Activated CD4-positive, alpha-beta T cell treated with anti-CD3 and anti-CD28 coated beads for 4 hours (primary cell): ENCODE data around the gene SPAST.
"Not testable (repeated sequence)": the region's sequence is repeated elsewhere in the genome, so short reads cannot be mapped to it uniquely, and the experiment has no call there.

ENCODE experiments used
- DNase-seq, 2 donors: peaks; one replicate each; pipeline ENCODE4 v3.0.0-alpha.2; 2020

Gene SPAST

GRCh38 chr2:32128636-32129035 is 65.3 kb downstream of the SPAST start:
- DNase-seq: no peak

- DNase-seq: no peak
Observed at GRCh38 chr2:32129086-32129485, 65.7 kb downstream of the SPAST start.

GRCh38 chr2:32135409-32135808 is 72.1 kb downstream of the SPAST start:
- DNase-seq: no peak

GRCh38 chr2:32136097-32136496 is 72.7 kb downstream of the SPAST start:
- no peak for DNase-seq

GRCh38 chr2:32151544-32151943 is 88.2 kb downstream of the SPAST start:
- not testable (repeated sequence) for DNase-seq

- DNase-seq: no peak
Observed at GRCh38 chr2:32159678-32160077, 96.3 kb downstream of the SPAST start.

- no peak for DNase-seq
Observed at GRCh38 chr2:32161296-32161695, 97.9 kb downstream of the SPAST start.

- not testable (repeated sequence) for DNase-seq
Observed at GRCh38 chr2:32164254-32164653, 100.9 kb downstream of the SPAST start.

GRCh38 chr2:32165027-32165347 is 101.6 kb downstream of the SPAST start:
- DNase-seq: not testable (repeated sequence)

- no peak for DNase-seq
Observed at GRCh38 chr2:32166115-32166574, 102.8 kb downstream of the SPAST start.

- no peak for DNase-seq
Observed at GRCh38 chr2:32168513-32168912, 105.2 kb downstream of the SPAST start.

- DNase-seq: no peak
Observed at GRCh38 chr2:32172870-32173269, 109.5 kb downstream of the SPAST start.

GRCh38 chr2:32182667-32183066 is 119.3 kb downstream of the SPAST start:
- no peak for DNase-seq

GRCh38 chr2:32189011-32189410 is 125.7 kb downstream of the SPAST start:
- DNase-seq: no peak

- DNase-seq: no peak
Observed at GRCh38 chr2:32192418-32192817, 129.1 kb downstream of the SPAST start.

GRCh38 chr2:32200814-32201213 is 137.5 kb downstream of the SPAST start:
- DNase-seq: no peak

- DNase-seq: not testable (repeated sequence)
Observed at GRCh38 chr2:32203428-32203827, 140.1 kb downstream of the SPAST start.
